ENCODE results near the gene DLGAP4. TPM values are rescaled to one million over a fixed set of nuclear protein-coding genes. Genes with fewer than 3 reads are reported as not detected.

Gene DLGAP4
- total RNA-seq, 1 experiment from 2014 or later: 59.9 TPM

DNA sequence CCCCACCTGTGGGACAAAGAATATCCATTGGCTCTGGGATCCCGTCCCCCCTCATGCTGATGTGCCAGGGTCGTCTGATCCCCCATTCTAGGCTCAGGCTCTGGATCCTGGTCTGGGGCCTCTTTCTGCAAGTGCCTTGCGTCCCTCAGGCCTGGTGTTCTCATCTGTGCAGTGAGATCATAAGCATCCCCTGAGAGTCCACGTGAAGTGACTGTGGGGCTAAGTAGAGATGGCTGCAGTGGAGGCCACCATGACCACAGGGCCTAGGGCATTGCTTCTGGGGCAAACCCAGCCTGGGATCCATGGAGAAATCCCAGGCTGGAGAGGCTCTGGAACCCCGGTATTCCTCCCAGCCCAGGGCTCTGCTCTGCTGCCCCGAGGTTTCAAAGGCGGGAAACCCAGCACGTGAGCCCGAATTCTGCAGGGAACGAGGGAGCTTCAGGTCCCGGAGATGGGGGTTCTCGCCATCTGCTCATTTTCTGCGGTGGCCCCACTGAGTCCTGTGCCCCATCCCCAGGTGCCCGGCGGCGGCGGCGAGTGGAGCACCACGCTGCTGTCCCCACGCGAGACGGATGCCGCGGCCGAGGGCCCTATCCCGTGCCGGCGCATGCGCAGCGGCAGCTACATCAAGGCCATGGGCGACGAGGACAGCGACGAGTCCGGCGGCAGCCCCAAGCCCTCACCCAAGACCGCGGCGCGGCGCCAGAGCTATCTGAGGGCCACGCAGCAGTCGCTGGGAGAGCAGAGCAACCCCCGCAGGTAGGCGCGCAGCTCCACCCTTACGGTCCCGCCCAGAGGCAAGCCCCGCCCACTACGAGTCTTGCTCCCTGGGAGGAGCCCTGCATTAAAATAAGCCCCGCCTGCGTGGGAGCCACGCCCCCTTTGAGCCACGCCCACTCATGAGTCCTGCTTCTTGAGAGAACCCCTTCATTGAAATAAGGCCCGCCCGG is 129.7 kb downstream of the DLGAP4 start:
- ChIA-PET POLR2A (ENCODE audit: low non-redundant PET) (interaction anchor here (0.7 kb wide), 1 partner anchor 11 kb away, joined by 11 read pairs; no protein-coding TSS in a partner anchor), CTCF (no interaction called here)
- Histone ChIP-seq H3K4me1 (ENCODE audit: insufficient read depth, low read length, poor library complexity, severe bottlenecking) (no peaks in the 10 kb centered on the region), H3K36me3 (ENCODE audit: insufficient read depth, low read length, poor library complexity, severe bottlenecking) (no peaks in the 10 kb centered on the region), H3K27ac (ENCODE audit: low read depth, low read length, poor library complexity, severe bottlenecking) (no peak overlapping the region), H3K4me3 (ENCODE audit: low read depth, low read length, poor library complexity, severe bottlenecking) (peak overlapping the region; percentile 26), H3K9me3 (ENCODE audit: low read depth, low read length, poor library complexity, severe bottlenecking) (no peaks in the 10 kb centered on the region), H3K27me3 (replicated peaks; ENCODE audit: insufficient read depth, low read depth, low read length, poor library complexity) (no peaks in the 10 kb centered on the region)
- BruUV-seq (replicated peaks): no TSS peak
- TF ChIP-seq EZH2 (IDR thresholded peaks at IDR 0.05; ENCODE audit: borderline replicate concordance, low read depth, low read length, poor library complexity, severe bottlenecking): no peak
- no peak for TF ChIP-seq CTCF (conservative IDR thresholded peaks at IDR 0.05; ENCODE audit: low read depth, low read length)
- peak; percentile 82 for DNase-seq (ENCODE audit: low spot score)
- intact Hi-C loops (cut with micrococcal nuclease; ENCODE audit: unreplicated experiment): loop anchor here (5.0 to 10.0 kb wide), 2 partner anchors 164 to 441 kb away; no protein-coding TSS in a partner anchor

- Histone ChIP-seq H3K4me1 (ENCODE audit: insufficient read depth, low read length, poor library complexity, severe bottlenecking) (no peaks in the 10 kb centered on the region), H3K36me3 (ENCODE audit: insufficient read depth, low read length, poor library complexity, severe bottlenecking) (no peaks in the 10 kb centered on the region), H3K27me3 (replicated peaks; ENCODE audit: insufficient read depth, low read depth, low read length, poor library complexity) (no peaks in the 10 kb centered on the region), H3K27ac (ENCODE audit: low read depth, low read length, poor library complexity, severe bottlenecking) (no peak overlapping the region), H3K4me3 (ENCODE audit: low read depth, low read length, poor library complexity, severe bottlenecking) (no peak overlapping the region), H3K9me3 (ENCODE audit: low read depth, low read length, poor library complexity, severe bottlenecking) (no peaks in the 10 kb centered on the region)
- BruUV-seq (replicated peaks): no TSS peak
- TF ChIP-seq CTCF (conservative IDR thresholded peaks at IDR 0.05; ENCODE audit: low read depth, low read length) (peak; percentile 97), EZH2 (IDR thresholded peaks at IDR 0.05; ENCODE audit: borderline replicate concordance, low read depth, low read length, poor library complexity, severe bottlenecking) (no peak)
- POLR2A ChIA-PET (ENCODE audit: low non-redundant PET): no interaction called here
- intact Hi-C loops (cut with micrococcal nuclease; ENCODE audit: unreplicated experiment): loop anchor here (1.0 to 10.0 kb wide), 3 partner anchors 167 to 444 kb away; no protein-coding TSS in a partner anchor
- DNase-seq (ENCODE audit: low spot score): peak; percentile 71
- CTCF ChIA-PET: interaction anchor here (0.5 to 1.7 kb wide), 10 partner anchors 29 to 446 kb away, joined by 3 to 9 read pairs (median 4); no protein-coding TSS in a partner anchor
Measured at GRCh38 chr20:36439040-36439730, 133.0 kb downstream of the DLGAP4 start.

- Histone ChIP-seq H3K4me1 (ENCODE audit: insufficient read depth, low read length, poor library complexity, severe bottlenecking) (no peaks in the 10 kb centered on the region), H3K27ac (ENCODE audit: low read depth, low read length, poor library complexity, severe bottlenecking) (no peak overlapping the region), H3K36me3 (ENCODE audit: insufficient read depth, low read length, poor library complexity, severe bottlenecking) (no peaks in the 10 kb centered on the region), H3K27me3 (replicated peaks; ENCODE audit: insufficient read depth, low read depth, low read length, poor library complexity) (no peaks in the 10 kb centered on the region), H3K4me3 (ENCODE audit: low read depth, low read length, poor library complexity, severe bottlenecking) (no peak overlapping the region), H3K9me3 (ENCODE audit: low read depth, low read length, poor library complexity, severe bottlenecking) (no peaks in the 10 kb centered on the region)
- CTCF ChIA-PET: interaction anchor here (0.5 to 1.7 kb wide), 9 partner anchors 166 to 447 kb away, joined by 3 to 9 read pairs (median 4); no protein-coding TSS in a partner anchor
- no peak for DNase-seq (ENCODE audit: low spot score)
- BruUV-seq (replicated peaks): no TSS peak
- intact Hi-C loops (cut with micrococcal nuclease; ENCODE audit: unreplicated experiment): loop anchor here (1.0 to 10.0 kb wide), 3 partner anchors 167 to 445 kb away; no protein-coding TSS in a partner anchor
- POLR2A ChIA-PET (ENCODE audit: low non-redundant PET): no interaction called here
- TF ChIP-seq EZH2 (IDR thresholded peaks at IDR 0.05; ENCODE audit: borderline replicate concordance, low read depth, low read length, poor library complexity, severe bottlenecking) (no peak), CTCF (conservative IDR thresholded peaks at IDR 0.05; ENCODE audit: low read depth, low read length) (peak; percentile 33; the same call in 1 of the 2 replicates)
Measured at GRCh38 chr20:36439731-36440072, 133.6 kb downstream of the DLGAP4 start.

Measured in A673 (cell line).